ENCODE results near the gene ADNP2. TPM values are rescaled to one million over a fixed set of nuclear protein-coding genes. Genes with fewer than 3 reads are reported as not detected.

Gene ADNP2
- total RNA-seq, 4 donors from 2014 or later = 16.0 to 30.1 (median 22.3) TPM

- Histone ChIP-seq H3K9me3 (no peaks in the 10 kb centered on the region), H3K27ac (peak overlapping the region in 1 of 4 donors; percentile 2), H3K4me3 (no peak overlapping the region), H3K27me3 (no peaks in the 10 kb centered on the region), H3K36me3 (no peaks in the 10 kb centered on the region), H3K4me1 (peaks cover 0 to 3% (median 0%) of the 10 kb centered on the region in 4 donors)
- TF ChIP-seq EP300 (IDR thresholded peaks at IDR 0.05; ENCODE audit: low read depth) (no peak), CTCF (IDR thresholded peaks at IDR 0.05) (no peak), POLR2AphosphoS5 (IDR thresholded peaks at IDR 0.05) (no peak), POLR2A (IDR thresholded peaks at IDR 0.05) (no peak)
- in situ Hi-C loops (cut with MboI; ENCODE audit: low pct_ligation_motif_present in 1 of 4, low pct_unique_long_range_greater_than_20kb in 1 of 4, low sequenced_read_pairs in 3 of 4) = loop anchor here in 1 of 4 donors (5.0 kb wide), 1 partner anchor 66 kb away; no protein-coding TSS in a partner anchor
- intact Hi-C loops (cut with DNase I; ENCODE audit: low total_unique reads) = no loop called here
- no peak for DNase-seq
- WGBS, 2 donors (ENCODE audit: low coverage in 1 of 2) = 71% methylated on average over 6 of the region's 6 CpGs; no CpG with 5 or more reads in 1 of the 2 donors
These were observed 5.8 kb upstream of the ADNP2 start for GRCh38 chr18:80103231-80103630.

GRCh38 chr18:80104364-80104779 is 4.7 kb upstream of the ADNP2 start:
- 40 to 67% methylated on average over 7 of the region's 7 CpGs for WGBS, 2 donors (ENCODE audit: low coverage in 1 of 2)
- intact Hi-C loops (cut with DNase I; ENCODE audit: low total_unique reads) = no loop called here
- no peak overlapping the region for H3K4me3 ChIP-seq
- no peak for DNase-seq
- no peak overlapping the region for H3K27ac ChIP-seq
- no peaks in the 10 kb centered on the region for H3K36me3 ChIP-seq
- no peaks in the 10 kb centered on the region for H3K27me3 ChIP-seq
- H3K9me3 ChIP-seq = no peaks in the 10 kb centered on the region
- in situ Hi-C loops (cut with MboI; ENCODE audit: low pct_ligation_motif_present in 1 of 4, low pct_unique_long_range_greater_than_20kb in 1 of 4, low sequenced_read_pairs in 3 of 4) = loop anchor here in 1 of 4 donors (5.0 kb wide), 1 partner anchor 67 kb away; no protein-coding TSS in a partner anchor
- H3K4me1 ChIP-seq = peaks cover 0 to 3% (median 0%) of the 10 kb centered on the region in 4 donors
- no peak for TF ChIP-seq EP300 (IDR thresholded peaks at IDR 0.05; ENCODE audit: low read depth)
- no peak for TF ChIP-seq POLR2AphosphoS5 (IDR thresholded peaks at IDR 0.05)
- no peak for TF ChIP-seq CTCF (IDR thresholded peaks at IDR 0.05)
- TF ChIP-seq POLR2A (IDR thresholded peaks at IDR 0.05) = no peak

GRCh38 chr18:80105369-80106167 is 3.5 kb upstream of the ADNP2 start:
- in situ Hi-C loops (cut with MboI; ENCODE audit: low pct_ligation_motif_present in 1 of 4, low pct_unique_long_range_greater_than_20kb in 1 of 4, low sequenced_read_pairs in 3 of 4) (no loop called here), intact Hi-C loops (cut with DNase I; ENCODE audit: low total_unique reads) (no loop called here)
- H3K4me1 ChIP-seq = peaks cover 0 to 11% (median 6%) of the 10 kb centered on the region in 4 donors
- H3K36me3 ChIP-seq = no peaks in the 10 kb centered on the region
- H3K9me3 ChIP-seq = no peaks in the 10 kb centered on the region
- no peak overlapping the region for H3K27ac ChIP-seq
- WGBS, 2 donors (ENCODE audit: low coverage in 1 of 2) = 76 to 83% methylated on average over 1 to 13 of the region's 13 CpGs
- no peaks in the 10 kb centered on the region for H3K27me3 ChIP-seq
- TF ChIP-seq CTCF (IDR thresholded peaks at IDR 0.05) = no peak
- no peak for TF ChIP-seq EP300 (IDR thresholded peaks at IDR 0.05; ENCODE audit: low read depth)
- TF ChIP-seq POLR2A (IDR thresholded peaks at IDR 0.05) = no peak
- no peak for TF ChIP-seq POLR2AphosphoS5 (IDR thresholded peaks at IDR 0.05)
- H3K4me3 ChIP-seq = no peak overlapping the region
- DNase-seq = no peak

- H3K27ac ChIP-seq = no peak overlapping the region
- in situ Hi-C loops (cut with MboI; ENCODE audit: low pct_ligation_motif_present in 1 of 4, low pct_unique_long_range_greater_than_20kb in 1 of 4, low sequenced_read_pairs in 3 of 4) = no loop called here
- no peak for DNase-seq
- TF ChIP-seq CTCF (IDR thresholded peaks at IDR 0.05) = no peak
- TF ChIP-seq EP300 (IDR thresholded peaks at IDR 0.05; ENCODE audit: low read depth) = no peak
- TF ChIP-seq POLR2AphosphoS5 (IDR thresholded peaks at IDR 0.05) = no peak
- TF ChIP-seq POLR2A (IDR thresholded peaks at IDR 0.05) = no peak
- intact Hi-C loops (cut with DNase I; ENCODE audit: low total_unique reads) = no loop called here
- peaks cover 0 to 17% (median 10%) of the 10 kb centered on the region in 4 donors for H3K4me1 ChIP-seq
- H3K27me3 ChIP-seq = no peaks in the 10 kb centered on the region
- H3K36me3 ChIP-seq = no peaks in the 10 kb centered on the region
- H3K9me3 ChIP-seq = no peaks in the 10 kb centered on the region
- no peak overlapping the region for H3K4me3 ChIP-seq
- 53 to 57% methylated on average over 6 of the region's 6 CpGs for WGBS, 2 donors (ENCODE audit: low coverage in 1 of 2)
These were observed 2.5 kb upstream of the ADNP2 start for GRCh38 chr18:80106482-80107051.

Measured in transverse colon (tissue), 4 donors.